NCI-H1048 (cell line): Measurements from ENCODE around the gene RNPEPL1.
"Not testable (repeated sequence)": the region's sequence is repeated elsewhere in the genome, so short reads cannot be mapped to it uniquely, and the experiment has no call there.

Experiments used
- DNase-seq: peaks from one replicate; lab custom pipeline; 2025; lab: John Stamatoyannopoulos, UW

RNPEPL1 gene, protein sequence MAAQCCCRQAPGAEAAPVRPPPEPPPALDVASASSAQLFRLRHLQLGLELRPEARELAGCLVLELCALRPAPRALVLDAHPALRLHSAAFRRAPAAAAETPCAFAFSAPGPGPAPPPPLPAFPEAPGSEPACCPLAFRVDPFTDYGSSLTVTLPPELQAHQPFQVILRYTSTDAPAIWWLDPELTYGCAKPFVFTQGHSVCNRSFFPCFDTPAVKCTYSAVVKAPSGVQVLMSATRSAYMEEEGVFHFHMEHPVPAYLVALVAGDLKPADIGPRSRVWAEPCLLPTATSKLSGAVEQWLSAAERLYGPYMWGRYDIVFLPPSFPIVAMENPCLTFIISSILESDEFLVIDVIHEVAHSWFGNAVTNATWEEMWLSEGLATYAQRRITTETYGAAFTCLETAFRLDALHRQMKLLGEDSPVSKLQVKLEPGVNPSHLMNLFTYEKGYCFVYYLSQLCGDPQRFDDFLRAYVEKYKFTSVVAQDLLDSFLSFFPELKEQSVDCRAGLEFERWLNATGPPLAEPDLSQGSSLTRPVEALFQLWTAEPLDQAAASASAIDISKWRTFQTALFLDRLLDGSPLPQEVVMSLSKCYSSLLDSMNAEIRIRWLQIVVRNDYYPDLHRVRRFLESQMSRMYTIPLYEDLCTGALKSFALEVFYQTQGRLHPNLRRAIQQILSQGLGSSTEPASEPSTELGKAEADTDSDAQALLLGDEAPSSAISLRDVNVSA

GRCh38 chr2:240567872-240568677, at the start of gene RNPEPL1:
RNPEPL1 (plus strand) TSS chr2:240568484; CDS start chr2:240568587, 103 bp downstream.
- DNase-seq = no peak

DNA sequence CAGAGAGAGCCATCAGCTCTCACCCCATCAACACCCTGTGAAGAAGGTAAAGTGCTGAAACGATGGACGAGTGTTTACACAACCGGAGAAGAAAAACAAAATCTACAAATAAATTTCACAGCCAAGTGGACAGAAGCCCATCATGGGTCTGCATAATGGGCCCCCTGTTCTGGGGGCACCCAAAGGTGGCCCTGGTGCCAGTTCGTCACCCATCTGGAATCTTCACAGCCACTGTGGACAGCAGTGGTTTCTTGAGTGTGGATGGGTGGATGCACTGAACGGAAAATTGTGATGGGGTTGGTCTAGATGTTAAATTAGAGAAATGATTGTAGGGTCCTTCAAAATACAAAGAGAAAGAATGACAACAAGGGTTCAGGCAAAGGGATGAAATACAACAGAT, 49.3 kb upstream of the RNPEPL1 start:
- no peak for DNase-seq

DNA sequence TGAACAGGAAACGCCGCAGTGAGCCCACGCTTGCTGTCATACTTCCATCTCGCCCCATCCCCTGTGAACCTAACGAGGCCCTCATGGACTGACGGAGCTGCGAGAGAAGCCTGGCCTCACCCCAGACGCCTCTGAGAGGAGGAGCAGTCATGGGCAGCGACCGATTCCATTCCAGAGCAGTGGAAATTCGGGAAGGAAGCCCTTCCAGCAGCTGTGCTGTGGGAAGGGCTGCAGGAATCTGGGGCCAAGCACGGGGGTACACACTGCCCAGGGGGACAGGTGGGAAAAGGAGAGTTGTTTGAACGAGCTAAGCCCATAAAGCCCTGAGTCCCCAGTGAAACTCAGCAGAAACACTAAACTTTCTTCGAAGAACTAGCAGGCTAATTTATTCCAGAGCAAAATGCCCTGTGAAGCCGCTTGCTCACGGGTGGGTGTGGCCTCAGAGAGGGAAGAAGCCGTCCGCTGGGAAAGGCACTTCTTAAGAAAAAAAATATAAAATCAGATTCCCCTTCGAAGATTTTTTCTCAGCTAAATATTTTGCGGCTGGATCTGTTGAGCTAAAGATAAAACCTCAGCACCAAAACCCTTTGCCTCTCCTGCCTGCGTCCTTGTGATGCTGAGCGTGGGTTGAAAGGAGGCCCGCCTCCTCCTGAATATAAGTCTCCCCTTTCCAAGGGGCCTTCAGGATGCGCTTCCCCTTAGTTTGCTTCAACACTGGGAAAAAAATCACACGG, 48.7 kb upstream of the RNPEPL1 start:
- no peak for DNase-seq

DNA sequence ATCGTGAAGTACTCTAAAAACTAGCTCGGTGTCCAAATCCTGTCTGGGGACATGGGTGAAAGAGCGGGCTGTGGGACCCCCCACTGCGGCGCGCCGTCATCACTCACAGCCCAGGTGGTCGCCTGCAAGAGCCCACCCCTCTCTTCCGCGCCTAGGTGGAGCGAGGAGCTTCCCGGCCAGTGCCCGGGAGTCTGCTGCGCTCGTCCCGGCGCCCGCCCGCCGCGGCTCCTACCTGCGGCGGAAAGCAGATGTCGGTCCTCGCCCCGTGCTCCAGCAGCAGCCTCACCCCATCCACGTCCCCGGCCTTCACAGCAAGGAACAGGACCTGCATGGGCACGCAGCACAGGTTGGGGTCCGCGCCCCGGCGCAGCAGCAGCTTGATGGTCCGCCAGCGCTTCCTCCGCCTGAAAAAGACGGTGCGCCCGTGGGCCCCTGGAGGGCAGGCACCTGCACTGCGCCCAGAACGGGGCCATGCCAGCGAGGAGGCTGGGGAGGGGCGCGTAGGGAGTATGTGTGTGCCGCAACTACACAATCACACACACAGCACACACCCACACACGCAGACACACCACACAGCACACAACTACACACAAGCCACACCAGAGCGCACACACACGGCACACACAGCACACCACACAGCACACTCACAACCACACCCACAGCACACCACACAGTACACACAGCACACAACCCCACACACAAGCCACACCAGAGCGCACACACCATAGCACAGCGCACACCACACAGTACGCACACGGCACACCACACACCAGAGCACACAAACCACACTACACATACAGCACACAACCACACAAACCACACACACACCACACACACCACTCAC, 47.9 kb upstream of the RNPEPL1 start:
- DNase-seq = no peak

DNA sequence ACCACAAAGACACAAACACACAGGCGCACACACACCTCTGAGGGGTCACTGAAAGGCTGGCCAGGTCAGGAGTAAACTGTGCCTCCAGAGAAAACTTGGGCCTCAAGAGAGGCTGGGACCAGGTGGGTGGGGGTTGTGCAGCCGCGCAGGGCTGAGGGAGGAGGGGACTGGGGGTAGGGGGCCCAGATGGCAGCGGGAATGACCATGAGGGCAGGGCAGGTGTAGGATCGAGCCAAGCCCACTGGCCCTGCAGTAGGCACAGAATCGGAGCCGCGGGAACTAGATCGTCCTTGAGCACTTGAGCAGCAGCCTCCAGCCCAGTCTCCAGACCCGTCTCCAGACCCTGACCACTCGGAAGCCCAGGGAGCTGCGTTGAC, 47.3 kb upstream of the RNPEPL1 start:
- no peak for DNase-seq

DNA sequence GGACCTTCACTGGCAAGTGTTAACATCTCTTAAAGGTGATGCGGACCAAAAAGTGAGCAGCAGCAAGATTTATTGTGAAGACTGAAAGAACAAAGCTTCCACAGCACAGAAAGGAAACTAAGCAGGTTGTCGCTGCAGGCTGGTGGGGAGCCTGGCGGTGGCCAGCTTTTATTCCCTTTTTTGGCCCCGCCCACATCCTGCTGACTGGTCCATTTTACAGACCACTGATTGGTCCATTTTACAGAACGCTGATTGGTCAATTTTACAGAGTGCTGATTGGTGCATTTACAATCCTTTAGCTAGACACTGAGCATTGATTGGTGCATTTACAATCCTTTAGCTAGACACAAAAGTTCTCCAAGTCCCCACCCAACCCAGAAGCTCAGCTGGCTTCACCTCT, 46.4 kb upstream of the RNPEPL1 start:
- not testable (repeated sequence) for DNase-seq

GRCh38 chr2:240522406-240522805, 45.9 kb upstream of the RNPEPL1 start:
- no peak for DNase-seq

DNA sequence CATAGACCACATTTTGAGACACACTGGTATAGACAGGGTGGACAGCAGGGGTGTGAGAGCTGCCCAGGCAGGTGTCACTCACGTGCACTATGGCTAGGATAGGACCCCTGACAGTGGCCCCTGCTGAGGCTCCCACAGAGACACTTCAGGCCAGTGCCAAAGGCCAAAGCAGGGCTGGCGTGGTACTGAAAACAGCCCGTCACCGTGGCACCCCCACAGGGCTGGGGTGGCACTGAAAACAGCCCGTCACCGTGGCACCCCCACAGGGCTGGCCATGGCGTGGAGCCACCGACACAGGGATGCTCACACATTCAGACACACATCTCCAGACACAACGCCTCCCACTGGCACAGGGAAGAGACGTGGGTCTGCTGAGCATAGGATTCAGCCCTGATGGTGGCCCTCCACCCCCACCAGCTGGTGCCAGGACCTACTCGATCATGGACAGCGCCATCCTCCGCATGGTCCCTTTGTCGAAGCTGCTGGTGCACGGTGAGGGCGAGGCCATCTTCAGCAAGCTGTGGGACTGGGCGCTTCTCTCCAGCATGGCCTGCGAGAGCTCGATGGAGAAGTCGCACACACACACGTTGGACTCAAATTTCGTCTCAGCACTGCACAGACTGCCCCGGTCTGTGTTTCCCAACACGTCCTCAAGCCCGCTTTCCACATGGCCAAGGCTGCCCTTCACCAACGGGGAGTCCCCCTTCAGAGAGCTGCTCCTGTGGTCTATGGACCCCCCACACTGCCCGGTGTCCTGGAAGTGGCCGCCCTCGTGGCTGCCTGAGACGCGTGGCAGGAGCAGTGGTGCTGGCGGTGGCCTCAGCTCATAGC, 44.6 kb upstream of the RNPEPL1 start:
- DNase-seq = no peak

- no peak for DNase-seq
Measured at GRCh38 chr2:240524963-240525718, 43.1 kb upstream of the RNPEPL1 start.

GRCh38 chr2:240525802-240526201, 42.5 kb upstream of the RNPEPL1 start:
- no peak for DNase-seq

DNA sequence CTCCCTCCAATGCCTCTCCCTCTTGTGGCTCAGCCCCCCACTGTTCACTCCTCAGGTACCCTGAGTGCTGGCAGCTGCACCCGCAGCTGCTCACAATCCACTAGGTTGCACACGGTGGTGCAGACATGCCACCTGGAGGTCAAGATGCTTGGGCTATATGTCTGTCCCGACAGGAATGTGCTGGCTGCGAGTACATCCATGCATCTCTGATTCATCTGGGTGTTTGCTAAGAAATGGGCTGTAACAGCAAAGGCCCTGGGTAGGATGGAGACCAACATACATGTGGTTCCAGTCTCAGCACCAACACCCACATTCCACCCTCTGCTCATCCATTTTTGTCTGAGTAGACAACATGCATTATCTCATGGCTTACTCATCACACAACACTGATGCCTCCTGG, 41.8 kb upstream of the RNPEPL1 start:
- DNase-seq = no peak

- no peak for DNase-seq
Measured at GRCh38 chr2:240527153-240527750, 41.0 kb upstream of the RNPEPL1 start.

DNA sequence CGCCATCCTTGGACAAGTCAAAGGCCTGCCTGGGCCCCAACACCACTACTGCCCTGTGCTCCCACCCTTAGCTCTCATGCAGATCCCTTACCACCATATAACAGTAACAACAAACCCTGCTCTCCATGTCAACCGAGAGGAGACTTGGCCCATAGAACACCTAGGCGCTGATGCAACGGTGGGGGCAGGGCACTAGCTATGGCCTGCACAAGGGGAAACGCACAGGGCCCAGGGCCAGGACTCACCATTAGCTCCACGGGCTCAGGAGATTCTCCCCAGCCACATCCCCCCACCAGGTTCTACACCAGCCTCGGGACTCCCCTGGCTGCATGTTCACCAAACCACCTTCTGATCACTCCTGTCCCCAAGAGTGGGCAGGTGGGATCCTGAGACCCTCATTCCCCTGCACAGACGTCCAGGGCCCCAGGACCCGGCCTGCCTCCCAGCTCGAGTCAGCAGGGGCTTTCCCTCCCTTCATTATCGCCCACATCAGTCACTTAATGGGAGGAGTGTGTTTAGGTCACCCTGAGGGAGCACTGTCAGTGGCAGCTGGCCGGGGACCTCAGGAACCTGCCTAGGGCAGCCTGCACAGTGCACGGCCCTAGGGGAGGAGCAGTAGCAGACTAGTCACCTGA, 39.8 kb upstream of the RNPEPL1 start:
- DNase-seq = no peak

DNA sequence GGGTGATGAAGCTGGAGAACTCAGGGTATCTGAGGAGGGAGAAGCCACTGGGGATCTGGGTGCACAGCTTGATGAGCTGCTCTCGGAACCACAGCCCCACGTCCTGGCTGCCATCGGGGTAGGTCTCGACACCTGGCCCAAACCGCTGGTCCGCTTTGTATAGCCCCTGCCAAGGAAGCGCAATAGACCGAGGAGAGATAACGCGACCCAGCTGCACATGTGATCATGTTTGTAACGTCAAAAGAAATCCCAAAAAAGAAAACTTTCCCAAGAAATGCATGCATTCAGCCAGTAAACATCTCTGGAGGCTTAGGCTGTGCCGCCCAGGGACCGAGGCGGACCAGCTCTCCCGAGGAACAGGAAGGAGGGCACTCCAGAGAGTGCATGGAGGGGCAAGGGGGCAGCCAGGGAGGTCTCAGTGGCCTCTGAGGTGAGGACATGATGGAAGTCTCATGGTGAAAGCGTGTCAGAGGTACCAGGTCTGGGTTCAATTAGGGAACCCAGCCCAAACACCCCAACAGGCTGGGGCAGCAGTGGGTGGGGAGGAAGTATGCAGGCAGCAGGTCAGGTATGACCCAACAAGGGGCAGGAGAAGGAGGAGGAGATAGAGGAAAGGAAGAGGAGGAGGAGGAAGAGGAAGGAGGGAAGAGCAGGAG, 38.8 kb upstream of the RNPEPL1 start:
- no peak for DNase-seq

DNA sequence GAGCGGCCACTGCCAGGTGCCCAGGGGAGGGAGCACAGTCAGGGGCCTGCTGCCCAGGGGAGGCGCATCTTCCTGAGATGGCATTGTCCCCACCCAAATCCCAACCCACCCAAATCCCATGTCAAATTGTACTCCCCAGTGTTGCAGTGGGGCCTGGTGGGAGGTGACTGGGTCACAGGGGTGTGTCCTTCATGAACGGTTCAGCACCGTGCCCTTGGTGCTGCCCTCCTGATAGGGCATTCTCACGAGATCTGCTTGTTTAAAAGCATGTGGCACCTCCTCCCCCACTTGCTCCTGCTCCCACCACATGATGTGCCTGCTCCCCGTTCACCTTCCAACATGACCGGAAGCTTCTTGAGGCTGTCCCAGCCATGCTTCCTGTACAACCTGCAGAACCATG, 38.1 kb upstream of the RNPEPL1 start:
- no peak for DNase-seq

GRCh38 chr2:240531038-240531437, 37.2 kb upstream of the RNPEPL1 start:
- DNase-seq = no peak

DNA sequence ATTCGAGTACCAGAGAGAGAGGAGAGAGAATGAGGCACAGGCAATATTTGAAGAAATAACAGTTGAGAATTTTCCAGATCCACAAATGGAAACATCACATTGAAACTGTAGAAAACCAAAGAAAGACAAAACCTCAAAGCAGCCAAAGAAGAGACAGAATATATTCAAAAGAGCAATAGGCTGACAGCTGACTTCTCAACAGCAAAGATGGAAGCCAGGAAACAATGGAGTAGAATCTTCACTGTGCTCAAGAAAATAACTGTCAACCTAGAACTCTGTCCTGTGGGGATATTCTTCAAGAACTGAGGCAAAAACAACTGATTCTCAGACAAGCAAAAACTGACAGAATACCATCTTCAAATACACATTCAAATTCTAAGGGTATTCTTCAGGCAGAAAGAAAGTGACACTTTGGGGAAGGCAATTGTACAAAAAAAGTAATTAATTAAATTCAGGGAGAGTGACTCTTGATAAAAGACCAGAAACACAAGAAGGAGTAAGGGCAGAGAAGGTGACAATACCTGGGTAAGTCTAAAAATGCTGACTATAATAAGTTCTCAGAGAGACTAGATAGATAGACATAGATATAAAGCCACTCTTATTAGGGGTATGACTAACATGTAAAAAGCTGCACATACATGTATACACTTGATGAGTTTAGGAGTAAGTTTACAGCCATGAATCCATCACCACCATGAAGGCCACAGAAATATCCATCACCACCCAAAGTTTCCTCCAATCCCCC, 36.1 kb upstream of the RNPEPL1 start:
- no peak for DNase-seq
